ENCODE results near the gene PRKAG1. TPM values are rescaled to one million over a fixed set of nuclear protein-coding genes. Genes with fewer than 3 reads are reported as not detected.
A peak's percentile ranks its signal among the peaks of the same experiment; 100 is the strongest.

The PRKAG1 gene
- total RNA-seq, 1 donor from 2014 or later, result 65.7 TPM

- peaks cover 83% of the 10 kb centered on the region for H3K27me3 Mint-ChIP-seq (ENCODE audit: low read depth)
- H3K9me3 Mint-ChIP-seq, result no peaks in the 10 kb centered on the region
- H3K4me3 Mint-ChIP-seq (ENCODE audit: low read depth), result peak overlapping the region; percentile 68
- peaks cover 47% of the 10 kb centered on the region for H3K4me1 Mint-ChIP-seq (ENCODE audit: low read depth)
- DNase-seq (ENCODE audit: low spot score), result no peak
- no peak overlapping the region for H3K27ac Mint-ChIP-seq
- H3K36me3 Mint-ChIP-seq (ENCODE audit: low read depth), result no peaks in the 10 kb centered on the region
- intact Hi-C loops (cut with micrococcal nuclease), result loop anchor here (10.0 kb wide), 1 partner anchor 124 kb away; the partner anchor contains the start of gene DDX23
These were observed 39.6 kb downstream of the PRKAG1 start for GRCh38 chr12:48978741-48979601.

- intact Hi-C loops (cut with micrococcal nuclease), result loop anchor here (10.0 kb wide), 1 partner anchor 124 kb away; the partner anchor contains the start of gene DDX23
- Mint-ChIP-seq H3K27me3 (ENCODE audit: low read depth) (peaks cover 82% of the 10 kb centered on the region), H3K27ac (peak within 1 kb of the TSS; percentile 62), H3K9me3 (no peaks in the 10 kb centered on the region), H3K36me3 (ENCODE audit: low read depth) (no peaks in the 10 kb centered on the region), H3K4me3 (ENCODE audit: low read depth) (peak within 1 kb of the TSS; percentile 68), H3K4me1 (ENCODE audit: low read depth) (peaks cover 46% of the 10 kb centered on the region)
- DNase-seq (ENCODE audit: low spot score), result no peak
These were observed 40.3 kb downstream of the PRKAG1 start, which contains the start of gene WNT1 for GRCh38 chr12:48978291-48978740. Gene WNT1, plus strand, starts transcription at chr12:48978322. Its CDS starts 329 bp downstream, at chr12:48978651.

DNA sequence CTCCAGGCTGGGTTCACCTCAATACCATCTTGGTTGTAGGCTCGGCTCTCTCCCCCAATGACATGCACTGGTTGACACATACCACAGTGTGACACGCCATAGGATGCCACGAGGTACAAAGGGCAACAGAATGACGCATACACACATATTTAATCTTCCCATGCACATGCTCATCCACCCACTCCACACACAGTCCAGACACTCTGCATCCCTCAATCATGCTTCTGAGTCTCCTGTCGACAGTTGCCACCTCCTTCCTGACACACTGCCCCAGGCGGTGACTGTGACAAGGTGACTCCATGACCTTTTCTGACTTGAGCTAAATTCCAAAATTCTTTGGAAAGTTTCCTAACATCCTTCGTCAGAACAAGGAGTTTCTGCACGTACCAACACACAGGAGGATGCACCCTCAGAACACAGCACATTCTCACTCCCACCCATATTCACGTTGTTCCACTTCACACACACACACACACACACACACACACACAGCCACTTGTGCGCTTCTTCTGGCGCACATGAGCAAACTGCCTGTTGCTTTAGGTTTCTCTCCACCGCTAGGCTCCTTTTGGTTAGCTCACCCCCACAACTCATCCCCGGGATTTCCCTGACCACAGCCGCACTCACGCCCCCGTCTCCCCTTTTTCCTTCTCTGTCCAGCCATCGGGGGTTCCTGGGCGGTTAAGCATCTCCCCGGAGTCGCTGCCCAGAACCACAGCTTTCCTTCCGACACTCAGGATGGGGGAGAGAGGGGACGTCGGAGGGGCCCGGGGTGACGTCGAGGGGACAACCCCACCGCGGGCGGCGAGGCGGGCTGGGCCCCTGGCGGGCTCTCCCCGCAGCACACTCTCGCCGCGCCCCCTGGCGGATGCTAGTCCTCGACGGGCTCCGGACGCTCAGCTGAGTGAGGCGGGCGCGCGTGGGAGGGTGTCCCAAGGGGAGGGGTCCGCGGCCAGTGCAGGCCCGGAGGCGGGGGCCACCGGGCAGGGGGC is 41.0 kb downstream of the PRKAG1 start:
- DNase-seq (ENCODE audit: low spot score), result peak; percentile 61
- intact Hi-C loops (cut with micrococcal nuclease), result loop anchor here (2.0 to 10.0 kb wide), 2 partner anchors 53 to 123 kb away; partner anchors contain the start of genes DDX23 and FKBP11
- Mint-ChIP-seq H3K27ac (peak overlapping the region; percentile 62), H3K9me3 (no peaks in the 10 kb centered on the region), H3K36me3 (ENCODE audit: low read depth) (no peaks in the 10 kb centered on the region), H3K4me1 (ENCODE audit: low read depth) (peaks cover 47% of the 10 kb centered on the region), H3K27me3 (ENCODE audit: low read depth) (peaks cover 82% of the 10 kb centered on the region), H3K4me3 (ENCODE audit: low read depth) (peak overlapping the region; percentile 2)

GRCh38 chr12:48973941-48974673 is 44.5 kb downstream of the PRKAG1 start:
- Mint-ChIP-seq H3K4me3 (ENCODE audit: low read depth) (no peak overlapping the region), H3K36me3 (ENCODE audit: low read depth) (no peaks in the 10 kb centered on the region), H3K4me1 (ENCODE audit: low read depth) (peaks cover 44% of the 10 kb centered on the region), H3K27ac (no peak overlapping the region), H3K9me3 (no peaks in the 10 kb centered on the region), H3K27me3 (ENCODE audit: low read depth) (peaks cover 84% of the 10 kb centered on the region)
- DNase-seq (ENCODE audit: low spot score), result no peak
- intact Hi-C loops (cut with micrococcal nuclease), result loop anchor here (5.0 to 10.0 kb wide), 2 partner anchors 72 to 119 kb away; partner anchors contain the start of gene DDX23

DNA sequence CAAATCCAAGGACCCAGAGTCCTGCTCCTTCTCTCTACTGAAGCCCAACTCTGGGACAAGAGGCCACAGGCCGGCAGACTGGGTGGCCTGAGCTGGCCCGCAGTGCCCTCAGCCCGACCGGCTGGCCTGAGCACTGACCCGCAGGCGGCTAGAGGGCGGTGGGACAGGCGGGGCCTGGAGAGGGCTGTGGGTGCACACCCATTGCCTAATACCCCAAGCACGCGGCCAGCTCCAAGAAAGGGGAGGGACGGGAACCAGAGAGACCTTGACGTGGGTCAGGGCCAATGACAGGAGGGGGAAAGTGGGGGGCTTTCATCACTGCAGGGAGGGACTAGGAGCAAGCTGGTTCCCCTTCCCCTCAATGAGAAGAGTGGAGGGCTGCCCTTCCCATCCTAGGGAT is 45.0 kb downstream of the PRKAG1 start:
- peaks cover 84% of the 10 kb centered on the region for H3K27me3 Mint-ChIP-seq (ENCODE audit: low read depth)

DNA sequence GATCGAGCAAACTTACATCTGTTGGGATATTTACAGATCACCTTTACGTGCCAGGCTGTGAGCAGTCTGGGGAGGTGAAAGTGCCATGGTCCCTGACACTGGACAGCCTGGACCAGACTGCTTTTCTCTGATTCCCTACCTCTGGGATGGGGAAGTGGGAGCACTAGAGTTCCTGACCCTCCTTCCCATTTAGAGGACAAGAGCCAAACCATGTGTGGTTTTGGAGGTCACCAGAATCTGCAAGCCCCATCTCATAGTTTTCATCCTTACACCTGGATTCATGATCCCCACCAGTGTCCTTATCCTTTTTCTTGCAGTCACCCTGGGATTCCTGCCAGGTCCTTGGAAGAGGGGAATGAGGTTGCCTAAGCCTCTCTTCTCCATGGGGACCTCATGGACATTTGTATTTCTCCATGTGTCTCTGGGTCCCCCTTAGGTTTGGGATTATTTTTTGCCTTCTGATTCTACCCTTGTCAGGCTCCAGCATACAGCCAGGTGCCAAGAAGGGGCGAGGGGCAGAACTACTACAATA is 45.6 kb downstream of the PRKAG1 start:
- intact Hi-C loops (cut with micrococcal nuclease), result loop anchor here (1.0 to 10.0 kb wide), 3 partner anchors 7 to 118 kb away; partner anchors contain the start of gene DDX23
- Mint-ChIP-seq H3K4me3 (ENCODE audit: low read depth) (no peak overlapping the region), H3K27me3 (ENCODE audit: low read depth) (peaks cover 89% of the 10 kb centered on the region), H3K27ac (no peak overlapping the region), H3K9me3 (no peaks in the 10 kb centered on the region), H3K4me1 (ENCODE audit: low read depth) (peaks cover 39% of the 10 kb centered on the region), H3K36me3 (ENCODE audit: low read depth) (no peaks in the 10 kb centered on the region)
- DNase-seq (ENCODE audit: low spot score), result no peak

More for the DNA sequence above, 45.0 kb downstream of the PRKAG1 start:
- peaks cover 39% of the 10 kb centered on the region for H3K4me1 Mint-ChIP-seq (ENCODE audit: low read depth)
- H3K27ac Mint-ChIP-seq, result no peak overlapping the region
- intact Hi-C loops (cut with micrococcal nuclease), result loop anchor here (5.0 to 10.0 kb wide), 2 partner anchors 71 to 119 kb away; partner anchors contain the start of gene DDX23
- no peaks in the 10 kb centered on the region for H3K36me3 Mint-ChIP-seq (ENCODE audit: low read depth)
- no peak overlapping the region for H3K4me3 Mint-ChIP-seq (ENCODE audit: low read depth)
- no peak for DNase-seq (ENCODE audit: low spot score)
- no peaks in the 10 kb centered on the region for H3K9me3 Mint-ChIP-seq

DNA sequence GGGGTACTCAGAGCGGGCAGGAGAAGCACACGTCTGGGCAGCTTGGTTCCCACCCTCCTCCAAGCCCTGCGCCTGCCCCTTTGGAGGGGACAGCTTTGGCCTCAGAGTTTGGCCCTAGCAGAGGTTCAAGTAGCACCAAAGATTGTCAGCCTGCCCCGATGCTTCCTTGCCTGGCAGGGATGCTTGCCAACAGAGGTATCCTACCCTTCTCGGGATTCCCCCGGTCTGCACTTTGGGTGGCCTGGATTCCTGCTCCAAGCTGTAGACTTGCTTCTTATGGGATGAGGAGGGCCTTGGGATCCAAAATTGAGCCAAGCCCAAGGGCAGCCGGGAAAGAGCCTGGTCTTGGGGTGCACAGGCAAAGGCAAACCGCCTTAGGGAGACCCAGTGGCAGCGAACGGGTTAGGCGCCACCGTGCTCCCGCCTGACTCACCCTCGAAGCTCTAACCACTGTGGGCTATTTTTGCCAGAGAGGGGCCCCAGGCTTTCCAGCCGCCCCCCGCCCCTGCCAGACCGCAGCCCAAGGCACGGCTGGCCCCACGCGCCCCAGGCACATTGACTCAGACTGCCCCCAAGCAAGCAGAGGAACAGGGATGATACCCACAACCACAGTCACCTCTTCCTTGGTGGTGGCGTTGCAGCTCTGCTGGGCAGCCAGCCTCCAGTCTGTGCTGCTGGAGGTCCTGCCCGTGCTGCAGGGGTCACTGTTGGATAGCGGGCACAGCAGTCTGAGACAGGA is 46.2 kb downstream of the PRKAG1 start:
- Mint-ChIP-seq H3K4me3 (ENCODE audit: low read depth) (peak overlapping the region; percentile 67), H3K4me1 (ENCODE audit: low read depth) (peaks cover 34% of the 10 kb centered on the region), H3K9me3 (no peaks in the 10 kb centered on the region), H3K27me3 (ENCODE audit: low read depth) (peaks cover 84% of the 10 kb centered on the region), H3K36me3 (ENCODE audit: low read depth) (no peaks in the 10 kb centered on the region), H3K27ac (no peak overlapping the region)
- intact Hi-C loops (cut with micrococcal nuclease), result loop anchor here (1.0 to 10.0 kb wide), 3 partner anchors 8 to 118 kb away; partner anchors contain the start of gene DDX23
- DNase-seq (ENCODE audit: low spot score), result no peak

DNA sequence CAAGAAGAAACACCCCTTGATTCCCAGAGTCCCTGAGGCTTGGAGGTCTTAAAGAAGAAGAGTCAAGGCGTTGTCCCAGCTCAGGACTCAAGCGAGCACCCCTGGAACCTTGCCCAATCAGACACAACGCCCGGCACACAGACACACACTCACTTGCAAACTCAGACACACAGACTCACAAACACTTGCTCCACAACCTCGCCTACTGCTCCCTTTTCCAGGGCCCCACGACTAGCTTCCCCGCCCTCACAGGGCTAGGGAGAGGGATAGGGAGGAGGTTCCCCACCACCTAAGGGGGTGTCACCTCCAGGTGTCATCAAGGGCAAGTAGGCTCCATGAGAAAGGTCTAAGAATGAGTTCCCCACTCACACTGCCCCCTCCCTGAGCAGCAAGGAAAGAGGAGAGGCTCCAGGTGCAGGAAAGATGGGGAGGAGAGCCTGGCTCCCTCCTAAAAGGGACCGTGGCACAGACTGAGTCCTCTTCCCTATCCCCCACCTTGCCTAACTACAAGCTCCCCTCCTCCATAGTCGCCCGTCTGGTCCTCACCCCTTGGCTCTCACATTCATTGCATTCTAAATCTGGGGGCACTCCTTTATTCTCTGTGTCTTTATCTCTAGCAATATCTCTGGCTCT is 47.8 kb downstream of the PRKAG1 start:
- Mint-ChIP-seq H3K36me3 (ENCODE audit: low read depth) (no peaks in the 10 kb centered on the region), H3K27me3 (ENCODE audit: low read depth) (peaks cover 75% of the 10 kb centered on the region), H3K4me3 (ENCODE audit: low read depth) (peak overlapping the region; percentile 10), H3K9me3 (no peaks in the 10 kb centered on the region), H3K4me1 (ENCODE audit: low read depth) (peaks cover 25% of the 10 kb centered on the region), H3K27ac (no peak overlapping the region)
- intact Hi-C loops (cut with micrococcal nuclease), result loop anchor here (5.0 to 10.0 kb wide), 2 partner anchors 69 to 116 kb away; partner anchors contain the start of gene DDX23
- DNase-seq (ENCODE audit: low spot score), result no peak

DNA sequence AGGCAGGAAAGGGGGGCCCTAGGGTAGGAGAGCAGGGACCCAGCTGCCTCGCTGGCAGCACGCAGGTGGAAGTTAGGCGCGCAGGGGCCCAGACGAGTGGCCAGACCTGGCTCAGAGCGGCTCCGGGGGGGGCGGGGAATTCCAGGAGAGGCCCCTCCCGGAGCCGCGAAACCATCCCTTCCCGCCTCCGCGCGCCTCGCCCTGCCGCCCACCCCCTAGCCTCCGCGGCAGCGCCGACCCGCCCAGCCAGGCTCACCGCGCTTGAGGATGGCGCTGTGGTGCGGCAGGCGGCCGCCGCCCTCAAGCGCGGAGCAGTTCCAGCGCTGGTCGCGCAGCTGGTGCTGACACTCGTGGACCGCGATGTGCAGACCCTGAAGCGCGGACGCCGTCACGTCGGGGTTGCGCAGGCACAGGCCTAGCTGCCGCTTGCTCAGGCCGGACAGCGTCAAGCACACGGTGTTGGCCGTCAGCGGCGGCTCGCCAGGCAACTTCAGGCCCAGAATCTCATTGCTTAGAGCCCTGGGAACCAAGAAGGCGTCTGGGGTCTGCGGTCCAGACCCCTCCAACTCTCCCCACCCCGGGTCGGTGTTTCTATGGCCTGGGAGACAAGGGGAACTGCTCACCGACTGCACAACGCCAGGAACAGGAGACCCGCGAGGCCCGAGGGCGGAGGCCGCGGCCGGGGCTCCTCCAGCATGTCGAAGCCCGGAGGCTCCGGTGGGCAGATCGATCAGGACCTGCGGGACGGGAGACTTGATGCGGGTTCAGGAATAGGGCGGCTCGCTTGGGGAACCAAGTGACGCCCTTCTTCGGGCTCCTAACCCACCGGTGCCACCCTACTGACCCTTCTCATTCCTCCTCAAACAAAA is 48.5 kb downstream of the PRKAG1 start:
- H3K4me3 Mint-ChIP-seq (ENCODE audit: low read depth), result no peak overlapping the region
- H3K27me3 Mint-ChIP-seq (ENCODE audit: low read depth), result peaks cover 76% of the 10 kb centered on the region
- H3K4me1 Mint-ChIP-seq (ENCODE audit: low read depth), result peaks cover 25% of the 10 kb centered on the region
- H3K9me3 Mint-ChIP-seq, result no peaks in the 10 kb centered on the region
- DNase-seq (ENCODE audit: low spot score), result no peak
- intact Hi-C loops (cut with micrococcal nuclease), result loop anchor here (5.0 to 10.0 kb wide), 2 partner anchors 68 to 115 kb away; partner anchors contain the start of gene DDX23
- no peak overlapping the region for H3K27ac Mint-ChIP-seq
- H3K36me3 Mint-ChIP-seq (ENCODE audit: low read depth), result no peaks in the 10 kb centered on the region

- intact Hi-C loops (cut with micrococcal nuclease), result no loop called here
- Mint-ChIP-seq H3K36me3 (ENCODE audit: low read depth) (no peaks in the 10 kb centered on the region), H3K4me1 (ENCODE audit: low read depth) (peaks cover 25% of the 10 kb centered on the region), H3K9me3 (no peaks in the 10 kb centered on the region), H3K27me3 (ENCODE audit: low read depth) (peaks cover 75% of the 10 kb centered on the region), H3K27ac (no peak overlapping the region), H3K4me3 (ENCODE audit: low read depth) (no peak overlapping the region)
- no peak for DNase-seq (ENCODE audit: low spot score)
These were observed 49.3 kb downstream of the PRKAG1 start for GRCh38 chr12:48969160-48969771.

Measured in activated T-helper 2 cell treated with anti-CD3 and anti-CD28 coated beads, Interferon-gamma antibody, Interleukin-2, Interleukin-4, amounts not matched to agents 10 μg/mL and 5 μg/mL and 100 μg/mL, durations not matched to agents 14 hours and 24 hours and 36 hours (primary cell).